Gastroesophageal sphincter (tissue), 3 donors: ENCODE results near the gene PADI2.

Experiments used
- EP300 ChIP-seq: sonication (generic); formaldehyde crosslinking; IDR thresholded peaks from one replicate; pipeline ENCODE4 v1.6.1; 2017; ENCODE audit warnings: antibody characterized with exemption, mild to moderate bottlenecking
- POLR2A ChIP-seq, 2 donors: fragments of 450-650 bp; IDR thresholded peaks; one replicate each; pipeline ENCODE4 v1.6.1; 2017; ENCODE audit warnings: antibody characterized with exemption in 2 of 2, mild to moderate bottlenecking in 2 of 2, moderate library complexity in 1 of 2
- POLR2AphosphoS5 ChIP-seq: sonication (generic); formaldehyde crosslinking; IDR thresholded peaks from one replicate; pipeline ENCODE4 v1.6.1; 2017; ENCODE audit warnings: antibody characterized with exemption
- TF ChIP-seq, protein P1 (sequence below), 4 experiments: fragments of 200-600 bp in 2 of 4; fragments of 450-650 bp in 2 of 4; sonication (generic) in 1 of 4; IDR thresholded peaks; one replicate each; pipeline ENCODE4 v1.5.1; 2017 to 2019; ENCODE audit warnings: antibody characterized with exemption in 4 of 4, mild to moderate bottlenecking in 2 of 4, moderate library complexity in 2 of 4

DNA sequence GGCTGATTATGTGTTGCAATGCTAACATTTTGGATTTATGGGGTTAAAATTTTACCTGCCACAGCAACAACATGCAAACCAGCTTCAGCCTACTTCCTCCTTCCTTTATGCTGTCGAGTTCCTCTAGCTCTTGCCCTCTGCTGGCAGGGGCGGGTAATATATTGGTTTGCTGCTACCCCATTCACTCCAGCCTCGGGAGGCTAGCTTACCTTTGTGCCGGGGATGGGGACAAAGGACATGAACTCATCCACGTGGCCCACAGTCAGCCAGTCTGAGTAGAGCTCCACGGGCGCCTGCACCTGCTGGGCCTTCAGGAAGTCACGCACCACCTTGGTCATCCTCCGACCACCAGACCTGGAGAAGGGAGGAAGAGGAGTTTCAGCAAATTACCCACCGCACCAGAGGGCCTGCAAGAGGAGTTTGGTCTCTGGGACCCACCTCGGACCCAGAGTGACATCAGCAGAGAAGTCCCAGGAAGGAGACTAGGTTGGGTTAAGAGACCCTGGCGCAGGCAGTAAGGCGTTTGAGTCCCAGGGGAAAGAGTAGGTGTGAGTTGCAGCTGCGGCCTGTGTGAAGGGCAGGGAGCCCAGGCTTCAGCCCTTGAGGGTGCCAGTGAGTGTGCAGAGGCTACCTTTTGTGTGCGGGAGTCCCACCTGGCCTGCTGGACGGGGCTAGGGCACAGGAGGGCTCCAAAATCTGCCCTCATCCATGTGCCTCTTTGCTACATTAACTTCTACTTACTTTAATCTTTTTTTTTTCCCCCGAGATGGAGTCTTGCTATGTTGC lies 43.6 kb downstream of the PADI2 start:
- TF ChIP-seq, protein P1, sequence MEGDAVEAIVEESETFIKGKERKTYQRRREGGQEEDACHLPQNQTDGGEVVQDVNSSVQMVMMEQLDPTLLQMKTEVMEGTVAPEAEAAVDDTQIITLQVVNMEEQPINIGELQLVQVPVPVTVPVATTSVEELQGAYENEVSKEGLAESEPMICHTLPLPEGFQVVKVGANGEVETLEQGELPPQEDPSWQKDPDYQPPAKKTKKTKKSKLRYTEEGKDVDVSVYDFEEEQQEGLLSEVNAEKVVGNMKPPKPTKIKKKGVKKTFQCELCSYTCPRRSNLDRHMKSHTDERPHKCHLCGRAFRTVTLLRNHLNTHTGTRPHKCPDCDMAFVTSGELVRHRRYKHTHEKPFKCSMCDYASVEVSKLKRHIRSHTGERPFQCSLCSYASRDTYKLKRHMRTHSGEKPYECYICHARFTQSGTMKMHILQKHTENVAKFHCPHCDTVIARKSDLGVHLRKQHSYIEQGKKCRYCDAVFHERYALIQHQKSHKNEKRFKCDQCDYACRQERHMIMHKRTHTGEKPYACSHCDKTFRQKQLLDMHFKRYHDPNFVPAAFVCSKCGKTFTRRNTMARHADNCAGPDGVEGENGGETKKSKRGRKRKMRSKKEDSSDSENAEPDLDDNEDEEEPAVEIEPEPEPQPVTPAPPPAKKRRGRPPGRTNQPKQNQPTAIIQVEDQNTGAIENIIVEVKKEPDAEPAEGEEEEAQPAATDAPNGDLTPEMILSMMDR (IDR thresholded peaks at IDR 0.05): no peak
- TF ChIP-seq POLR2AphosphoS5 (no peak), POLR2A (IDR thresholded peaks at IDR 0.05) (no peak), EP300 (no peak)
